Islet precursor cell (in vitro differentiated cells): ENCODE results near the gene SLC25A39.

ENCODE experiments used
- DNase-seq: peaks from one replicate; pipeline ENCODE4 v3.0.0-alpha.2; 2018

Gene SLC25A39

GRCh38 chr17:44272954-44273353 lies 51.7 kb downstream of the SLC25A39 start:
- no peak for DNase-seq

- DNase-seq, result no peak
Observed at GRCh38 chr17:44272321-44272951, 52.2 kb downstream of the SLC25A39 start.
